Measurements from ENCODE around the gene LSM14B.

Gene LSM14B

GRCh38 chr20:62164879-62165761 lies 42.8 kb downstream of the LSM14B start:
- no peak for DNase-seq

GRCh38 chr20:62165762-62166399 lies 43.6 kb downstream of the LSM14B start:
- no peak for DNase-seq

- DNase-seq: no peak
These were observed 45.2 kb downstream of the LSM14B start for GRCh38 chr20:62167474-62167873.

- DNase-seq: no peak
These were observed 45.8 kb downstream of the LSM14B start for GRCh38 chr20:62168061-62168460.

GRCh38 chr20:62168890-62169435 lies 46.7 kb downstream of the LSM14B start:
- no peak for DNase-seq

GRCh38 chr20:62170536-62170935 lies 48.3 kb downstream of the LSM14B start:
- DNase-seq: no peak

GRCh38 chr20:62171245-62171644 lies 49.0 kb downstream of the LSM14B start:
- no peak for DNase-seq

- no peak for DNase-seq
These were observed 50.4 kb downstream of the LSM14B start for GRCh38 chr20:62172666-62173065.

- DNase-seq: no peak
These were observed 51.9 kb downstream of the LSM14B start for GRCh38 chr20:62174021-62174804.

GRCh38 chr20:62174870-62175624 lies 52.8 kb downstream of the LSM14B start:
- DNase-seq: no peak

- no peak for DNase-seq
These were observed 53.4 kb downstream of the LSM14B start for GRCh38 chr20:62175711-62176110.

GRCh38 chr20:62176866-62177265 lies 54.6 kb downstream of the LSM14B start:
- DNase-seq: no peak

GRCh38 chr20:62177307-62177706 lies 55.0 kb downstream of the LSM14B start:
- no peak for DNase-seq

GRCh38 chr20:62178316-62179161 lies 56.3 kb downstream of the LSM14B start:
- no peak for DNase-seq

GRCh38 chr20:62179162-62179504 lies 56.9 kb downstream of the LSM14B start:
- no peak for DNase-seq

GRCh38 chr20:62181808-62182207 lies 59.5 kb downstream of the LSM14B start:
- no peak for DNase-seq

- DNase-seq: peak; percentile 92
These were observed 60.5 kb downstream of the LSM14B start, which contains the start of gene MTG2 for GRCh38 chr20:62182469-62183425. Gene MTG2, plus strand, starts transcription at chr20:62183028. Its CDS starts 10,393 bp downstream, at chr20:62193421.

- no peak for DNase-seq
These were observed 61.3 kb downstream of the LSM14B start for GRCh38 chr20:62183426-62184142.
